ENCODE data around the gene MYO5B.
A peak's percentile ranks its signal among the peaks of the same experiment; 100 is the strongest.
"Not testable (repeated sequence)": the region's sequence is repeated elsewhere in the genome, so short reads cannot be mapped to it uniquely, and the experiment has no call there.

Gene MYO5B

GRCh38 chr18:49814147-49814499, 380.8 kb downstream of the MYO5B start:
- no peak for DNase-seq

GRCh38 chr18:49813319-49814146, 381.4 kb downstream of the MYO5B start, which contains the start of gene ACAA2:
Gene ACAA2, minus strand, starts transcription at chr18:49813533. Its CDS starts 49 bp downstream, at chr18:49813484.
- peak; percentile 79 for DNase-seq

- DNase-seq = no peak
Observed at GRCh38 chr18:49813069-49813318, 382.0 kb downstream of the MYO5B start.

GRCh38 chr18:49812286-49813068, 382.5 kb downstream of the MYO5B start:
- no peak for DNase-seq

- no peak for DNase-seq
Observed at GRCh38 chr18:49811151-49811938, 383.6 kb downstream of the MYO5B start.

- not testable (repeated sequence) for DNase-seq
Observed at GRCh38 chr18:49808553-49809191, 386.3 kb downstream of the MYO5B start.

GRCh38 chr18:49804096-49804495, 390.9 kb downstream of the MYO5B start:
- DNase-seq = no peak

GRCh38 chr18:49802623-49803022, 392.3 kb downstream of the MYO5B start:
- DNase-seq = no peak

GRCh38 chr18:49800491-49800890, 394.5 kb downstream of the MYO5B start:
- DNase-seq = not testable (repeated sequence)

GRCh38 chr18:49799806-49800205, 395.1 kb downstream of the MYO5B start:
- not testable (repeated sequence) for DNase-seq

- DNase-seq = no peak
Observed at GRCh38 chr18:49798001-49798400, 396.9 kb downstream of the MYO5B start.

- no peak for DNase-seq
Observed at GRCh38 chr18:49795612-49796552, 399.1 kb downstream of the MYO5B start.

GRCh38 chr18:49794743-49795142, 400.2 kb downstream of the MYO5B start:
- DNase-seq = no peak

GRCh38 chr18:49789560-49790134, 405.3 kb downstream of the MYO5B start:
- DNase-seq = not testable (repeated sequence)

GRCh38 chr18:49788327-49788898, 406.5 kb downstream of the MYO5B start:
- no peak for DNase-seq

GRCh38 chr18:49786019-49786720, 408.8 kb downstream of the MYO5B start:
- DNase-seq = no peak

GRCh38 chr18:49784427-49785185, 410.3 kb downstream of the MYO5B start:
- DNase-seq = no peak

GRCh38 chr18:49783631-49784030, 411.3 kb downstream of the MYO5B start:
- not testable (repeated sequence) for DNase-seq

GRCh38 chr18:49778826-49779465, 416.0 kb downstream of the MYO5B start:
- no peak for DNase-seq

Measured in NCI-H446 treated with DMSO at 0.1 percent for 48 hours (cell line).